ENCODE results near the gene ZNF366.

The ZNF366 gene

GRCh38 chr5:72448368-72448767 is 58.8 kb downstream of the ZNF366 start:
- H3K4me1 ChIP-seq (ENCODE audit: control insufficient read depth in 2 of 2, insufficient read depth in 2 of 2, low read length in 2 of 2): peaks cover 14 to 19% of the 10 kb centered on the region in 2 donors
- no peaks in the 10 kb centered on the region for H3K9me3 ChIP-seq (ENCODE audit: control insufficient read depth in 2 of 2, low read length in 2 of 2)
- no peaks in the 10 kb centered on the region for H3K36me3 ChIP-seq (ENCODE audit: control insufficient read depth in 2 of 2, insufficient read depth in 2 of 2, low read length in 2 of 2)
- H3K27me3 ChIP-seq (ENCODE audit: control insufficient read depth in 2 of 2, insufficient read depth in 2 of 2, low read length in 2 of 2): no peaks in the 10 kb centered on the region
- H3K9ac ChIP-seq (ENCODE audit: low read depth in 1 of 2, low read length in 2 of 2): no peak overlapping the region
- H3K27ac ChIP-seq (ENCODE audit: low read depth in 2 of 2, low read length in 2 of 2): no peak overlapping the region
- H3K4me3 ChIP-seq (ENCODE audit: low read length in 2 of 2): no peak overlapping the region

GRCh38 chr5:72447751-72448150 is 59.5 kb downstream of the ZNF366 start:
- H3K9ac ChIP-seq (ENCODE audit: low read depth in 1 of 2, low read length in 2 of 2): no peak overlapping the region
- no peaks in the 10 kb centered on the region for H3K27me3 ChIP-seq (ENCODE audit: control insufficient read depth in 2 of 2, insufficient read depth in 2 of 2, low read length in 2 of 2)
- no peaks in the 10 kb centered on the region for H3K9me3 ChIP-seq (ENCODE audit: control insufficient read depth in 2 of 2, low read length in 2 of 2)
- no peak overlapping the region for H3K4me3 ChIP-seq (ENCODE audit: low read length in 2 of 2)
- no peaks in the 10 kb centered on the region for H3K36me3 ChIP-seq (ENCODE audit: control insufficient read depth in 2 of 2, insufficient read depth in 2 of 2, low read length in 2 of 2)
- no peak overlapping the region for H3K27ac ChIP-seq (ENCODE audit: low read depth in 2 of 2, low read length in 2 of 2)
- peaks cover 10 to 13% of the 10 kb centered on the region in 2 donors for H3K4me1 ChIP-seq (ENCODE audit: control insufficient read depth in 2 of 2, insufficient read depth in 2 of 2, low read length in 2 of 2)

- Histone ChIP-seq H3K9me3 (ENCODE audit: control insufficient read depth in 2 of 2, low read length in 2 of 2) (no peaks in the 10 kb centered on the region), H3K4me1 (ENCODE audit: control insufficient read depth in 2 of 2, insufficient read depth in 2 of 2, low read length in 2 of 2) (no peaks in the 10 kb centered on the region), H3K27me3 (ENCODE audit: control insufficient read depth in 2 of 2, insufficient read depth in 2 of 2, low read length in 2 of 2) (no peaks in the 10 kb centered on the region), H3K4me3 (ENCODE audit: low read length in 2 of 2) (no peak overlapping the region), H3K36me3 (ENCODE audit: control insufficient read depth in 2 of 2, insufficient read depth in 2 of 2, low read length in 2 of 2) (no peaks in the 10 kb centered on the region), H3K27ac (ENCODE audit: low read depth in 2 of 2, low read length in 2 of 2) (no peak overlapping the region), H3K9ac (ENCODE audit: low read depth in 1 of 2, low read length in 2 of 2) (no peak overlapping the region)
Measured at GRCh38 chr5:72445969-72446368, 61.2 kb downstream of the ZNF366 start.

GRCh38 chr5:72443883-72444282 is 63.3 kb downstream of the ZNF366 start:
- no peaks in the 10 kb centered on the region for H3K9me3 ChIP-seq (ENCODE audit: control insufficient read depth in 2 of 2, low read length in 2 of 2)
- H3K9ac ChIP-seq (ENCODE audit: low read depth in 1 of 2, low read length in 2 of 2): no peak overlapping the region
- H3K27ac ChIP-seq (ENCODE audit: low read depth in 2 of 2, low read length in 2 of 2): no peak overlapping the region
- no peaks in the 10 kb centered on the region for H3K4me1 ChIP-seq (ENCODE audit: control insufficient read depth in 2 of 2, insufficient read depth in 2 of 2, low read length in 2 of 2)
- no peaks in the 10 kb centered on the region for H3K27me3 ChIP-seq (ENCODE audit: control insufficient read depth in 2 of 2, insufficient read depth in 2 of 2, low read length in 2 of 2)
- H3K4me3 ChIP-seq (ENCODE audit: low read length in 2 of 2): no peak overlapping the region
- H3K36me3 ChIP-seq (ENCODE audit: control insufficient read depth in 2 of 2, insufficient read depth in 2 of 2, low read length in 2 of 2): no peaks in the 10 kb centered on the region

- H3K36me3 ChIP-seq (ENCODE audit: control insufficient read depth in 2 of 2, insufficient read depth in 2 of 2, low read length in 2 of 2): no peaks in the 10 kb centered on the region
- H3K4me3 ChIP-seq (ENCODE audit: low read length in 2 of 2): no peak overlapping the region
- no peak overlapping the region for H3K9ac ChIP-seq (ENCODE audit: low read depth in 1 of 2, low read length in 2 of 2)
- H3K27ac ChIP-seq (ENCODE audit: low read depth in 2 of 2, low read length in 2 of 2): no peak overlapping the region
- no peaks in the 10 kb centered on the region for H3K9me3 ChIP-seq (ENCODE audit: control insufficient read depth in 2 of 2, low read length in 2 of 2)
- no peaks in the 10 kb centered on the region for H3K4me1 ChIP-seq (ENCODE audit: control insufficient read depth in 2 of 2, insufficient read depth in 2 of 2, low read length in 2 of 2)
- no peaks in the 10 kb centered on the region for H3K27me3 ChIP-seq (ENCODE audit: control insufficient read depth in 2 of 2, insufficient read depth in 2 of 2, low read length in 2 of 2)
Measured at GRCh38 chr5:72441862-72442540, 65.2 kb downstream of the ZNF366 start.

- Histone ChIP-seq H3K9ac (ENCODE audit: low read depth in 1 of 2, low read length in 2 of 2) (no peak overlapping the region), H3K4me3 (ENCODE audit: low read length in 2 of 2) (no peak overlapping the region), H3K9me3 (ENCODE audit: control insufficient read depth in 2 of 2, low read length in 2 of 2) (no peaks in the 10 kb centered on the region), H3K4me1 (ENCODE audit: control insufficient read depth in 2 of 2, insufficient read depth in 2 of 2, low read length in 2 of 2) (no peaks in the 10 kb centered on the region), H3K36me3 (ENCODE audit: control insufficient read depth in 2 of 2, insufficient read depth in 2 of 2, low read length in 2 of 2) (no peaks in the 10 kb centered on the region), H3K27me3 (ENCODE audit: control insufficient read depth in 2 of 2, insufficient read depth in 2 of 2, low read length in 2 of 2) (no peaks in the 10 kb centered on the region), H3K27ac (ENCODE audit: low read depth in 2 of 2, low read length in 2 of 2) (no peak overlapping the region)
Measured at GRCh38 chr5:72441094-72441723, 66.0 kb downstream of the ZNF366 start.

- no peak overlapping the region for H3K27ac ChIP-seq (ENCODE audit: low read depth in 2 of 2, low read length in 2 of 2)
Measured at GRCh38 chr5:72440207-72440638, 67.0 kb downstream of the ZNF366 start.

GRCh38 chr5:72439192-72439591 is 68.0 kb downstream of the ZNF366 start:
- no peaks in the 10 kb centered on the region for H3K9me3 ChIP-seq (ENCODE audit: control insufficient read depth in 2 of 2, low read length in 2 of 2)
- H3K36me3 ChIP-seq (ENCODE audit: control insufficient read depth in 2 of 2, insufficient read depth in 2 of 2, low read length in 2 of 2): no peaks in the 10 kb centered on the region
- no peak overlapping the region for H3K27ac ChIP-seq (ENCODE audit: low read depth in 2 of 2, low read length in 2 of 2)
- no peak overlapping the region for H3K4me3 ChIP-seq (ENCODE audit: low read length in 2 of 2)
- H3K4me1 ChIP-seq (ENCODE audit: control insufficient read depth in 2 of 2, insufficient read depth in 2 of 2, low read length in 2 of 2): no peaks in the 10 kb centered on the region
- H3K27me3 ChIP-seq (ENCODE audit: control insufficient read depth in 2 of 2, insufficient read depth in 2 of 2, low read length in 2 of 2): no peaks in the 10 kb centered on the region
- H3K9ac ChIP-seq (ENCODE audit: low read depth in 1 of 2, low read length in 2 of 2): no peak overlapping the region

More at GRCh38 chr5:72440207-72440638, 67.0 kb downstream of the ZNF366 start:
- Histone ChIP-seq H3K36me3 (ENCODE audit: control insufficient read depth in 2 of 2, insufficient read depth in 2 of 2, low read length in 2 of 2) (no peaks in the 10 kb centered on the region), H3K27me3 (ENCODE audit: control insufficient read depth in 2 of 2, insufficient read depth in 2 of 2, low read length in 2 of 2) (no peaks in the 10 kb centered on the region), H3K4me3 (ENCODE audit: low read length in 2 of 2) (no peak overlapping the region), H3K9me3 (ENCODE audit: control insufficient read depth in 2 of 2, low read length in 2 of 2) (no peaks in the 10 kb centered on the region), H3K4me1 (ENCODE audit: control insufficient read depth in 2 of 2, insufficient read depth in 2 of 2, low read length in 2 of 2) (no peaks in the 10 kb centered on the region), H3K9ac (ENCODE audit: low read depth in 1 of 2, low read length in 2 of 2) (no peak overlapping the region)

- no peaks in the 10 kb centered on the region for H3K9me3 ChIP-seq (ENCODE audit: control insufficient read depth in 2 of 2, low read length in 2 of 2)
- no peak overlapping the region for H3K27ac ChIP-seq (ENCODE audit: low read depth in 2 of 2, low read length in 2 of 2)
- no peaks in the 10 kb centered on the region for H3K36me3 ChIP-seq (ENCODE audit: control insufficient read depth in 2 of 2, insufficient read depth in 2 of 2, low read length in 2 of 2)
- no peaks in the 10 kb centered on the region for H3K27me3 ChIP-seq (ENCODE audit: control insufficient read depth in 2 of 2, insufficient read depth in 2 of 2, low read length in 2 of 2)
- H3K4me1 ChIP-seq (ENCODE audit: control insufficient read depth in 2 of 2, insufficient read depth in 2 of 2, low read length in 2 of 2): no peaks in the 10 kb centered on the region
- no peak overlapping the region for H3K9ac ChIP-seq (ENCODE audit: low read depth in 1 of 2, low read length in 2 of 2)
- no peak overlapping the region for H3K4me3 ChIP-seq (ENCODE audit: low read length in 2 of 2)
Measured at GRCh38 chr5:72438141-72438540, 69.1 kb downstream of the ZNF366 start.

- no peak overlapping the region for H3K9ac ChIP-seq (ENCODE audit: low read depth in 1 of 2, low read length in 2 of 2)
- H3K27me3 ChIP-seq (ENCODE audit: control insufficient read depth in 2 of 2, insufficient read depth in 2 of 2, low read length in 2 of 2): no peaks in the 10 kb centered on the region
- no peaks in the 10 kb centered on the region for H3K36me3 ChIP-seq (ENCODE audit: control insufficient read depth in 2 of 2, insufficient read depth in 2 of 2, low read length in 2 of 2)
- no peak overlapping the region for H3K4me3 ChIP-seq (ENCODE audit: low read length in 2 of 2)
- no peak overlapping the region for H3K27ac ChIP-seq (ENCODE audit: low read depth in 2 of 2, low read length in 2 of 2)
- H3K4me1 ChIP-seq (ENCODE audit: control insufficient read depth in 2 of 2, insufficient read depth in 2 of 2, low read length in 2 of 2): no peaks in the 10 kb centered on the region
- H3K9me3 ChIP-seq (ENCODE audit: control insufficient read depth in 2 of 2, low read length in 2 of 2): no peaks in the 10 kb centered on the region
Measured at GRCh38 chr5:72436796-72437471, 70.3 kb downstream of the ZNF366 start.
